ENCODE measurements around the gene PLEKHH1. TPM values are rescaled to one million over a fixed set of nuclear protein-coding genes. Genes with fewer than 3 reads are reported as not detected.

PLEKHH1 gene
- total RNA-seq, 1 experiment from 2014 or later = 32.4 TPM

GRCh38 chr14:67573228-67574010 is 40.3 kb downstream of the PLEKHH1 start:
- Mint-ChIP-seq H3K4me3 (ENCODE audit: unreplicated experiment) (no peak overlapping the region), H3K27ac (ENCODE audit: unreplicated experiment) (no peak overlapping the region), H3K36me3 (ENCODE audit: insufficient read depth, unreplicated experiment) (peaks cover 19% of the 10 kb centered on the region), H3K27me3 (ENCODE audit: insufficient read depth, unreplicated experiment) (no peaks in the 10 kb centered on the region), H3K9me3 (ENCODE audit: unreplicated experiment) (no peaks in the 10 kb centered on the region), H3K4me1 (ENCODE audit: low read depth, unreplicated experiment) (peaks cover 7% of the 10 kb centered on the region)
- peak in 1 of 2 experiments; percentile 13 for DNase-seq
- Histone ChIP-seq H3K36me3 (ENCODE audit: control insufficient read depth, insufficient read depth, low read length) (peaks cover 4% of the 10 kb centered on the region; the same call in 1 of the 2 replicates), H3K9me3 (no peaks in the 10 kb centered on the region), H3K4me1 (0 out of 2 replicates have a peak, but pooled peaks cover 4% of the 10 kb centered on the region), H3K27me3 (replicated peaks; ENCODE audit: control insufficient read depth, insufficient read depth, low read length) (no peaks in the 10 kb centered on the region), H3K4me3 (ENCODE audit: low read depth, low read length) (no peak overlapping the region)
- no TSS peak for BruUV-seq (replicated peaks)
- intact Hi-C loops (cut with micrococcal nuclease; ENCODE audit: unreplicated experiment) = no loop called here
- CTCF ChIA-PET = interaction anchor here (1.6 to 4.4 kb wide), 2 partner anchors 27 to 47 kb away, joined by 4 to 110 read pairs; partner anchors contain the start of gene PIGH
- POLR2A ChIA-PET = no interaction called here
- no peak for TF ChIP-seq CTCF (IDR thresholded peaks at IDR 0.05; ENCODE audit: insufficient read depth in 1 of 2, low read depth in 1 of 2, low read length in 1 of 2, severe bottlenecking in 1 of 2, unreplicated experiment in 1 of 2)

- no peak overlapping the region for H3K27ac Mint-ChIP-seq (ENCODE audit: unreplicated experiment)
- no peak for TF ChIP-seq CTCF (IDR thresholded peaks at IDR 0.05; ENCODE audit: insufficient read depth in 1 of 2, low read depth in 1 of 2, low read length in 1 of 2, severe bottlenecking in 1 of 2, unreplicated experiment in 1 of 2)
- Histone ChIP-seq H3K9me3 (no peaks in the 10 kb centered on the region), H3K4me1 (0 out of 2 replicates have a peak, but pooled peaks cover 4% of the 10 kb centered on the region), H3K27me3 (replicated peaks; ENCODE audit: control insufficient read depth, insufficient read depth, low read length) (no peaks in the 10 kb centered on the region), H3K4me3 (ENCODE audit: low read depth, low read length) (no peak overlapping the region), H3K36me3 (ENCODE audit: control insufficient read depth, insufficient read depth, low read length) (peaks cover 4% of the 10 kb centered on the region)
- no peak for DNase-seq
- H3K27me3 Mint-ChIP-seq (ENCODE audit: insufficient read depth, unreplicated experiment) = no peaks in the 10 kb centered on the region
- H3K9me3 Mint-ChIP-seq (ENCODE audit: unreplicated experiment) = no peaks in the 10 kb centered on the region
- intact Hi-C loops (cut with micrococcal nuclease; ENCODE audit: unreplicated experiment) = no loop called here
- H3K4me1 Mint-ChIP-seq (ENCODE audit: low read depth, unreplicated experiment) = peaks cover 7% of the 10 kb centered on the region
- H3K4me3 Mint-ChIP-seq (ENCODE audit: unreplicated experiment) = no peak overlapping the region
- BruUV-seq (replicated peaks) = no TSS peak
- peaks cover 19% of the 10 kb centered on the region for H3K36me3 Mint-ChIP-seq (ENCODE audit: insufficient read depth, unreplicated experiment)
- ChIA-PET POLR2A (no interaction called here), CTCF (interaction anchor here (4.4 kb wide), 1 partner anchor 47 kb away, joined by 110 read pairs; no protein-coding TSS in a partner anchor)
Observed at GRCh38 chr14:67574156-67574555, 41.1 kb downstream of the PLEKHH1 start.

- no TSS peak for BruUV-seq (replicated peaks)
- intact Hi-C loops (cut with micrococcal nuclease; ENCODE audit: unreplicated experiment) = no loop called here
- H3K4me1 ChIP-seq = 0 out of 2 replicates have a peak, but pooled peaks cover 4% of the 10 kb centered on the region
- no peak for DNase-seq
- Mint-ChIP-seq H3K9me3 (ENCODE audit: unreplicated experiment) (no peaks in the 10 kb centered on the region), H3K4me1 (ENCODE audit: low read depth, unreplicated experiment) (peaks cover 7% of the 10 kb centered on the region), H3K36me3 (ENCODE audit: insufficient read depth, unreplicated experiment) (peaks cover 16% of the 10 kb centered on the region), H3K27ac (ENCODE audit: unreplicated experiment) (no peak overlapping the region), H3K4me3 (ENCODE audit: unreplicated experiment) (no peak overlapping the region), H3K27me3 (ENCODE audit: insufficient read depth, unreplicated experiment) (no peaks in the 10 kb centered on the region)
- no peak for TF ChIP-seq CTCF (IDR thresholded peaks at IDR 0.05; ENCODE audit: insufficient read depth in 1 of 2, low read depth in 1 of 2, low read length in 1 of 2, severe bottlenecking in 1 of 2, unreplicated experiment in 1 of 2)
- H3K4me3 ChIP-seq (ENCODE audit: low read depth, low read length) = no peak overlapping the region
- peaks cover 4% of the 10 kb centered on the region for H3K36me3 ChIP-seq (ENCODE audit: control insufficient read depth, insufficient read depth, low read length)
- no peaks in the 10 kb centered on the region for H3K9me3 ChIP-seq
- ChIA-PET POLR2A (no interaction called here), CTCF (no interaction called here)
- H3K27me3 ChIP-seq (replicated peaks; ENCODE audit: control insufficient read depth, insufficient read depth, low read length) = no peaks in the 10 kb centered on the region
Observed at GRCh38 chr14:67574806-67575205, 41.7 kb downstream of the PLEKHH1 start.

All from Caco-2 (cell line).